K562 (cell line): ENCODE data around the gene TSPAN14. TPM values are rescaled to one million over a fixed set of nuclear protein-coding genes. Genes with fewer than 3 reads are reported as not detected.

Experiments used
- ATAC-seq: fragments of 200-7000 bp; cut with Tn5 transposase; 3 replicates; pipeline ENCODE4 v1.9.1; 2020; ENCODE audit warnings: moderate library complexity
- BruUV-seq: library from RNA; stranded (reverse); fragments of 400-500 nt; replicated peaks from 2 replicates; lab custom pipeline; 2021; lab: Mats Ljungman, UMichigan
- CTCF ChIA-PET: fragments of 300-600 bp; formaldehyde crosslinking; extraction: SDS; loops from one replicate; lab custom pipeline; 2021; ENCODE audit warnings: low intra/inter-chr PET ratio; lab: Yijun Ruan, JAX
- POLR2A ChIA-PET: fragments of 300-600, 350-650 bp; sonication (Branson Sonifier 250); formaldehyde crosslinking; extraction: SDS; loops from one replicate; lab custom pipeline; 2021; ENCODE audit warnings: antibody characterized with exemption, inconsistent platforms; lab: Yijun Ruan, JAX
- DNase-seq, 4 experiments: peaks; one replicate each; pipeline versions ENCODE4 v3.0.0 to v3.0.0-alpha.2; 2011 to 2018; ENCODE audit warnings: low spot score in 3 of 4, mixed read lengths in 3 of 4; ENCODE audit errors: extremely low read depth in 1 of 4
- FAIRE-seq: peaks from 2 replicates; lab custom pipeline; 2011; peaks lifted over from hg19 to GRCh38; lab: Jason Lieb, UNC
- H2AFZ ChIP-seq: 2 replicates; pipeline ENCODE4 v1.6.0; 2011; ENCODE audit warnings: low read depth, low read length, control low read depth, inconsistent platforms
- H3K27ac ChIP-seq: fragments of 200-600 bp; 3 replicates; pipeline ENCODE4 v1.8.0; 2011; ENCODE audit warnings: low read depth, mild to moderate bottlenecking, control low read depth, inconsistent platforms, low read length, moderate library complexity, mixed read lengths; ENCODE audit errors: extremely low read depth
- H3K27me3 ChIP-seq, 2 experiments: fragments of 300-600 bp in 1 of 2; 2 replicates in 1 of 2; 3 replicates in 1 of 2; pipeline versions ENCODE4 v1.6.0 to v1.8.0; 2011; ENCODE audit warnings: inconsistent platforms in 2 of 2, low read length in 2 of 2, mild to moderate bottlenecking in 1 of 2, mixed read lengths in 1 of 2, moderate library complexity in 1 of 2; ENCODE audit not compliant: control insufficient read depth in 2 of 2, insufficient read depth in 2 of 2
- H3K36me3 ChIP-seq: fragments of 300-600 bp; 3 replicates; pipeline ENCODE4 v1.8.0; 2011; ENCODE audit warnings: mild to moderate bottlenecking, low read length, inconsistent platforms; ENCODE audit not compliant: control insufficient read depth, insufficient read depth
- H3K4me1 ChIP-seq, 2 experiments: fragments of 200-600 bp in 1 of 2; replicated peaks in 1 of 2; 2 replicates in 1 of 2; 3 replicates in 1 of 2; pipeline versions ENCODE4 v1.5.1 to v1.8.0; 2011; ENCODE audit warnings: inconsistent platforms in 2 of 2, low read length in 2 of 2, mild to moderate bottlenecking in 1 of 2, mixed read lengths in 1 of 2, moderate library complexity in 1 of 2; ENCODE audit not compliant: control insufficient read depth in 2 of 2, insufficient read depth in 2 of 2
- H3K4me2 ChIP-seq: 2 replicates; pipeline ENCODE4 v1.6.1; 2011; ENCODE audit warnings: low read length, control low read depth, inconsistent platforms, mixed read lengths; ENCODE audit not compliant: insufficient read depth
- H3K4me3 ChIP-seq: fragments of 200-600 bp; sonication (generic), shearing (Covaris generic); 2 replicates; pipeline ENCODE4 v1.5.1; 2016; ENCODE audit warnings: control low read depth, inconsistent platforms
- H3K79me2 ChIP-seq: fragments of 200-600 bp; 3 replicates; pipeline ENCODE4 v1.8.0; 2011; ENCODE audit warnings: low read length, inconsistent platforms; ENCODE audit not compliant: control insufficient read depth, insufficient read depth
- H3K9ac ChIP-seq, 2 experiments: 2 replicates each; pipeline versions ENCODE4 v1.6.0 to v1.6.1; 2011; ENCODE audit warnings: low read depth in 2 of 2, low read length in 2 of 2, control low read depth in 1 of 2, inconsistent platforms in 1 of 2, mild to moderate bottlenecking in 1 of 2, mixed read lengths in 1 of 2; ENCODE audit not compliant: insufficient read depth in 1 of 2
- H3K9me1 ChIP-seq: one replicate; pipeline ENCODE4 v1.6.0; 2011; ENCODE audit warnings: inconsistent platforms, mild to moderate bottlenecking, low read length, moderate library complexity; ENCODE audit not compliant: control insufficient read depth, insufficient read depth
- H3K9me3 ChIP-seq: replicated peaks from 2 replicates; pipeline ENCODE4 v1.5.1; 2011; ENCODE audit warnings: low read depth, low read length, inconsistent platforms; ENCODE audit not compliant: control insufficient read depth, insufficient read depth
- H4K20me1 ChIP-seq: replicated peaks from 2 replicates; pipeline ENCODE4 v1.6.1; 2011; ENCODE audit warnings: low read length, inconsistent platforms, mixed read lengths; ENCODE audit not compliant: control insufficient read depth, insufficient read depth
- EZH2 ChIP-seq: IDR thresholded peaks from 2 replicates; pipeline ENCODE4 v1.6.1; 2012; ENCODE audit warnings: low read depth, mild to moderate bottlenecking, inconsistent platforms, low read length, borderline replicate concordance
- KLF1 ChIP-seq: fragments of 450-650 bp; IDR thresholded peaks from 2 replicates; pipeline ENCODE4 v1.6.1; 2016; ENCODE audit warnings: missing genetic modification characterization, missing compliant biosample characterization
- MTA2 ChIP-seq: fragments of 450-650 bp; IDR thresholded peaks from 2 replicates; pipeline ENCODE4 v1.6.1; 2016; ENCODE audit warnings: low read depth
- NFATC3 ChIP-seq: fragments of 450-650 bp; IDR thresholded peaks from 2 replicates; pipeline ENCODE4 v1.6.1; 2017; ENCODE audit warnings: mild to moderate bottlenecking
- PHF8 ChIP-seq: fragments of 200-600 bp; sonication (generic); IDR thresholded peaks from 2 replicates; pipeline ENCODE4 v1.6.1; 2012; ENCODE audit warnings: mixed run types, mild to moderate bottlenecking, inconsistent platforms, low read length, moderate library complexity, borderline replicate concordance
- RBM17 ChIP-seq: fragments of 200-400 bp; formaldehyde crosslinking; IDR thresholded peaks from 2 replicates; pipeline ENCODE4 v1.6.1; 2017; ENCODE audit warnings: low read depth, mild to moderate bottlenecking, low read length, borderline replicate concordance
- TEAD2 ChIP-seq: fragments of 450-650 bp; IDR thresholded peaks from 2 replicates; pipeline ENCODE4 v1.6.1; 2016; ENCODE audit warnings: missing genetic modification characterization, control low read depth, missing compliant biosample characterization
- ZNF316 ChIP-seq: fragments of 450-650 bp; IDR thresholded peaks from 2 replicates; pipeline ENCODE4 v1.6.1; 2016
- WGBS: fragments of 100-300 bp; shearing (Covaris generic); methylation state at CpG from one replicate; pipeline ENCODE4 v1.1.6; 2016; ENCODE audit warnings: low coverage, mixed read lengths; ENCODE audit not compliant: insufficient coverage; ENCODE audit errors: missing lambda C conversion rate; 5-methylcytosine and 5-hydroxymethylcytosine counted together
- in situ Hi-C: fragments of 300-500 bp; cut with MboI; formaldehyde crosslinking; loops from 4 replicates; pipeline ENCODE4 v1.15.0; 2018; ENCODE audit warnings: inconsistent platforms, mixed read lengths
- intact Hi-C: fragments of 100-400 bp; cut with micrococcal nuclease; formaldehyde crosslinking; loops from 2 replicates; pipeline ENCODE4 v1.14.2; 2022
- polyA plus RNA-seq, 8 experiments: library from polyadenylated mRNA; depleted of rRNA in 4 of 8; stranded (reverse) in 5 of 8; unstranded in 3 of 8; fragments of >200 nt; fragmentation: Nextera tagmentation in 2 of 8; fragmentation: Illumina TruSeq in 1 of 8; extraction: Ambion mirVana in 2 of 8; extraction: Trizol in 1 of 8; gene quantifications; 2 replicates each; pipeline versions ENCODE4 v1.2.1 to v1.2.3, GENCODE V29; 2011 to 2014; ENCODE audit warnings: inconsistent platforms in 1 of 8, missing spikeins in 1 of 8
- total RNA-seq, 7 experiments: library from RNA; depleted of rRNA in 6 of 7; stranded (reverse); fragments of >200 nt in 6 of 7; fragmentation: Illumina TruSeq in 2 of 7; extraction: Trizol in 2 of 7; gene quantifications; 2 replicates each; pipeline versions ENCODE4 v1.2.1 to v1.2.3, GENCODE V29; 2011 to 2021; ENCODE audit warnings: low replicate concordance in 1 of 7
- TF ChIP-seq, protein P1 (sequence below): sonication (generic); formaldehyde crosslinking; IDR thresholded peaks from 2 replicates; pipeline ENCODE4 v1.8.0; 2022; ENCODE audit warnings: mild to moderate bottlenecking, missing genetic modification reagents

Gene TSPAN14
- total and polyA plus RNA-seq, 9 of the 15 experiments (the other 6 are each of a cell fraction or from before 2014, with no cell fraction given): 5.8 to 92.9 (median 23.3) TPM

DNA sequence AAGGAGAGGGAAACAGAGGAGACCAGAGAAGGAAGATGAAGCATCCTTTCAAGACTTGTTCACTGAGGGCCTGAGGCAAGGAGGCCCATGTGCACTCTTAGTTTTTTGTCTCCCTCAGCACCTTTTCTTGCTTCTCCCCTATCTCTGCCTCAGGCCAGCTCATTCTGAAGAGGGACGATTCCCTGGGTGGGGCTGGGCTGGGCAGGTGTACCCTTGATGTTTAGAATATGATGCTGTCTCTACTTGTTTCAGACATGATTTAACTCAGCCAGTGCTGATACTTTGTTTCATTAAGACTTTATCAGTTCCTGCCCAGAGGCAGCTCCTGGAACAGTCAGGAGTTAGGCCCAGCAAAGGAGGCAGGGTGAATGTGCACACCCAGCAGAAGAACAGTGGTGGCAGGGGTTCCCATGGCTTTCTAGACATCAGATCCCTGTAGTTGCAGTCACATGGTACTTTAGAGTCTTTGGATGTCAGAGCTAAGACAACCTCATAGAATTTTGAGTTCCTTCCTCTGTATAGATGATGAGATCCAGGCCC lies 42.4 kb upstream of the TSPAN14 start:
- WGBS: 13% methylated on average over 1 of the region's 1 CpG
- H2AFZ ChIP-seq: no peak overlapping the region
- BruUV-seq: no TSS peak
- H3K4me3 ChIP-seq: no peak overlapping the region
- no peaks in the 10 kb centered on the region for H4K20me1 ChIP-seq
- no peaks in the 10 kb centered on the region for H3K79me2 ChIP-seq
- peaks cover 6 to 32% of the 10 kb centered on the region in 2 experiments; a peak in 3 of 5 replicates for H3K27me3 ChIP-seq
- H3K4me2 ChIP-seq: no peak overlapping the region
- ChIA-PET CTCF (no interaction called here), POLR2A (interaction anchor here (0.6 to 2.1 kb wide), 5 partner anchors 8 to 362 kb away, joined by 3 to 5 read pairs (median 3); no protein-coding TSS in a partner anchor)
- H3K9ac ChIP-seq: no peak overlapping the region
- H3K9me1 ChIP-seq: no peaks in the 10 kb centered on the region
- ATAC-seq (no peak), FAIRE-seq (no peak), DNase-seq (no peak)
- no peak overlapping the region for H3K27ac ChIP-seq
- no peak for TF ChIP-seq MTA2
- TF ChIP-seq PHF8: no peak
- no peak for TF ChIP-seq NFATC3
- TF ChIP-seq TEAD2 (tag): no peak
- TF ChIP-seq EZH2: no peak
- 0 out of 2 replicates have a peak, but pooled peaks have one; percentile 6 for TF ChIP-seq ZNF316
- TF ChIP-seq, protein P1, sequence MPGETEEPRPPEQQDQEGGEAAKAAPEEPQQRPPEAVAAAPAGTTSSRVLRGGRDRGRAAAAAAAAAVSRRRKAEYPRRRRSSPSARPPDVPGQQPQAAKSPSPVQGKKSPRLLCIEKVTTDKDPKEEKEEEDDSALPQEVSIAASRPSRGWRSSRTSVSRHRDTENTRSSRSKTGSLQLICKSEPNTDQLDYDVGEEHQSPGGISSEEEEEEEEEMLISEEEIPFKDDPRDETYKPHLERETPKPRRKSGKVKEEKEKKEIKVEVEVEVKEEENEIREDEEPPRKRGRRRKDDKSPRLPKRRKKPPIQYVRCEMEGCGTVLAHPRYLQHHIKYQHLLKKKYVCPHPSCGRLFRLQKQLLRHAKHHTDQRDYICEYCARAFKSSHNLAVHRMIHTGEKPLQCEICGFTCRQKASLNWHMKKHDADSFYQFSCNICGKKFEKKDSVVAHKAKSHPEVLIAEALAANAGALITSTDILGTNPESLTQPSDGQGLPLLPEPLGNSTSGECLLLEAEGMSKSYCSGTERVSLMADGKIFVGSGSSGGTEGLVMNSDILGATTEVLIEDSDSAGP (CRISPR knock-in tag): no peak
- no peak for TF ChIP-seq RBM17
- no peak for TF ChIP-seq KLF1 (tag)
- intact Hi-C loops: no loop called here
- in situ Hi-C loops: no loop called here
- peaks cover 21 to 26% of the 10 kb centered on the region in 2 experiments for H3K4me1 ChIP-seq
- H3K36me3 ChIP-seq: no peaks in the 10 kb centered on the region
- H3K9me3 ChIP-seq: no peaks in the 10 kb centered on the region
